Trophoblast cell (in vitro differentiated cells and primary cell): Measurements from ENCODE around the gene PPARGC1A.
A peak's percentile ranks its signal among the peaks of the same experiment; 100 is the strongest.

Experiments
- DNase-seq, 2 donors: peaks; one replicate each; pipeline ENCODE4 v3.0.0-alpha.2; 2016
- H2AFZ ChIP-seq: 2 replicates; pipeline ENCODE4 v1.6.1; 2013; ENCODE audit warnings: low read length, moderate library complexity, mild to moderate bottlenecking; ENCODE audit not compliant: insufficient read depth, poor library complexity
- H2AK5ac ChIP-seq: 2 replicates; pipeline ENCODE4 v1.6.1; 2013; ENCODE audit warnings: mild to moderate bottlenecking, low read length
- H2BK120ac ChIP-seq: 2 replicates; pipeline ENCODE4 v1.6.1; 2013; ENCODE audit warnings: low read length, mild to moderate bottlenecking, moderate library complexity; ENCODE audit not compliant: insufficient read depth, poor library complexity
- H2BK12ac ChIP-seq: 2 replicates; pipeline ENCODE4 v1.6.1; 2013; ENCODE audit warnings: mild to moderate bottlenecking, low read length, moderate library complexity
- H2BK5ac ChIP-seq: 2 replicates; pipeline ENCODE4 v1.6.1; 2013; ENCODE audit warnings: low read length, low read depth, moderate library complexity, mild to moderate bottlenecking; ENCODE audit not compliant: poor library complexity
- H3K14ac ChIP-seq: 2 replicates; pipeline ENCODE4 v1.6.1; 2013; ENCODE audit warnings: mild to moderate bottlenecking, low read length
- H3K18ac ChIP-seq: 2 replicates; pipeline ENCODE4 v1.6.1; 2013; ENCODE audit warnings: mild to moderate bottlenecking, low read length
- H3K23ac ChIP-seq: 2 replicates; pipeline ENCODE4 v1.6.1; 2013; ENCODE audit warnings: low read length
- H3K27ac ChIP-seq: 2 replicates; pipeline ENCODE4 v1.5.1; 2013; ENCODE audit warnings: low read depth, mild to moderate bottlenecking, inconsistent platforms, low read length, moderate library complexity
- H3K27me3 ChIP-seq: 2 replicates; pipeline ENCODE4 v1.6.1; 2013; ENCODE audit warnings: inconsistent platforms, mild to moderate bottlenecking, low read length, moderate library complexity; ENCODE audit not compliant: insufficient read depth
- H3K36me3 ChIP-seq, 2 experiments: 1 replicate in 1 of 2; 2 replicates in 1 of 2; pipeline ENCODE4 v1.6.1; 2013; ENCODE audit warnings: low read length in 2 of 2, mild to moderate bottlenecking in 2 of 2, moderate library complexity in 1 of 2; ENCODE audit not compliant: insufficient read depth in 2 of 2, control insufficient read depth in 1 of 2
- H3K4ac ChIP-seq: 2 replicates; pipeline ENCODE4 v1.6.1; 2013; ENCODE audit warnings: low read depth, mild to moderate bottlenecking, low read length, moderate library complexity
- H3K4me1 ChIP-seq, 2 experiments: 1 replicate in 1 of 2; 2 replicates in 1 of 2; pipeline ENCODE4 v1.6.1; 2013; ENCODE audit warnings: low read length in 2 of 2, mild to moderate bottlenecking in 2 of 2, moderate library complexity in 1 of 2; ENCODE audit not compliant: insufficient read depth in 2 of 2, control insufficient read depth in 1 of 2
- H3K4me2 ChIP-seq: 2 replicates; pipeline ENCODE4 v1.6.1; 2013; ENCODE audit warnings: inconsistent platforms, mild to moderate bottlenecking, low read length, moderate library complexity
- H3K4me3 ChIP-seq: 2 replicates; pipeline ENCODE4 v1.5.1; 2013; ENCODE audit warnings: mild to moderate bottlenecking, low read depth, low read length, inconsistent platforms
- H3K79me1 ChIP-seq: one replicate; pipeline ENCODE4 v1.6.1; 2013; ENCODE audit warnings: low read length
- H3K79me2 ChIP-seq: 2 replicates; pipeline ENCODE4 v1.6.1; 2013; ENCODE audit warnings: low read length, mild to moderate bottlenecking; ENCODE audit not compliant: control insufficient read depth, insufficient read depth, poor library complexity
- H3K9ac ChIP-seq: 2 replicates; pipeline ENCODE4 v1.6.1; 2013; ENCODE audit warnings: mild to moderate bottlenecking, low read length
- H3K9me3 ChIP-seq: 2 replicates; pipeline ENCODE4 v1.6.1; 2013; ENCODE audit warnings: low read depth, mild to moderate bottlenecking, control low read depth, inconsistent platforms, low read length; ENCODE audit not compliant: insufficient read depth
- H4K12ac ChIP-seq: 2 replicates; pipeline ENCODE4 v1.6.1; 2013; ENCODE audit warnings: low read depth, mild to moderate bottlenecking, low read length, moderate library complexity
- H4K8ac ChIP-seq: 2 replicates; pipeline ENCODE4 v1.6.1; 2013; ENCODE audit warnings: low read depth, mild to moderate bottlenecking, low read length, moderate library complexity
- H4K91ac ChIP-seq: one replicate; pipeline ENCODE4 v1.6.1; 2013; ENCODE audit warnings: low read depth, mild to moderate bottlenecking, low read length, moderate library complexity
- WGBS: extraction: QIAGEN DNeasy Blood & Tissue Kit; methylation state at CpG from one replicate; pipeline ENCODE4 v1.1.7; 2013; ENCODE audit warnings: missing lambda C conversion rate; ENCODE audit not compliant: insufficient read length, insufficient coverage; ENCODE audit errors: extremely low coverage; 5-methylcytosine and 5-hydroxymethylcytosine counted together

PPARGC1A gene

DNA sequence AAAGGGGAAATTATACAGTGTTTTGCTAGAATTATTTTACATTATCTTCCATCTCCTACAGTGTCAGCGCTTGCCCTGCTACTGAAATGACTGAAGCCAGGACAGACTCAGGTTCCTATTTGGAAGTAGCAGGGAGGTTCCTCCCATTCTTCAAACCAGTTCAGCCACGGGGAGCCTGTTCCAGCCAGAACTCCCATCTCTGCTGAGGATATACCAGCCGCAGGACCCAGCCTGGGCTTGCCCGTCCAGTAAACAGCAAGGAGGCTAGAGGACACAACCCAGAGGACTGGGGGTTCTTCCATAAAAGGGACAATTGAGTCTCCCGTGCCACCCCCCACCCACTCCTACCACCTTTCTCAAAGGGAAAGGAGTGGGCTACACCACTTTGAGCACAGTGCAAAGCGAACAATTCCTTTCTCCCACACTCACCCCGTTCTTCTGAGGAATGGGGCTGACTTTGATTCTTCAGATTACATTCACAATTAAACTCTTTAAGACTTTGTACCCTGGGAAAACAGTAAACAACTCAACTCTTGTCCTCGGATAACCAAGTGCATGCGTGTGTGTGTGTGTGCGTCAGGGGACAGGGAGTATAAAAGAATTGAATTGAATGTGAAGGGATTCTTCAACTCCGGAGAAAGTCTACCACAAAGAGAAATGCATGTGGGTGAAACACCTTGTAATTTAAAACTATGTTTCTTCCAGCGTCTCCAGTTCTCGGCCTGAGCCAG lies 31.0 kb upstream of the PPARGC1A start:
- H4K8ac ChIP-seq: peak overlapping the region; percentile 54
- H2BK12ac ChIP-seq: peak overlapping the region; percentile 63
- H3K9me3 ChIP-seq: no peaks in the 10 kb centered on the region
- no peak overlapping the region for H4K12ac ChIP-seq
- H3K79me1 ChIP-seq: peaks cover 4% of the 10 kb centered on the region
- no peak for DNase-seq
- H2AFZ ChIP-seq: no peak overlapping the region
- WGBS: no CpG with 5 or more reads among the region's 13 CpGs
- H2BK5ac ChIP-seq: peak overlapping the region; percentile 76
- H3K4me2 ChIP-seq: no peak overlapping the region
- H4K91ac ChIP-seq: peak overlapping the region; percentile 86
- peak overlapping the region; percentile 28 for H3K14ac ChIP-seq
- H2AK5ac ChIP-seq: no peak overlapping the region
- no peak overlapping the region for H3K9ac ChIP-seq
- H3K27ac ChIP-seq: peak overlapping the region; percentile 61
- H3K79me2 ChIP-seq: no peaks in the 10 kb centered on the region
- no peak overlapping the region for H3K4me3 ChIP-seq
- H2BK120ac ChIP-seq: peak overlapping the region; percentile 78
- H3K27me3 ChIP-seq: no peaks in the 10 kb centered on the region
- peaks cover 5 to 12% of the 10 kb centered on the region in 2 experiments for H3K4me1 ChIP-seq
- no peak overlapping the region for H3K4ac ChIP-seq
- no peaks in the 10 kb centered on the region for H3K36me3 ChIP-seq
- H3K23ac ChIP-seq: no peak overlapping the region
- H3K18ac ChIP-seq: no peak overlapping the region

DNA sequence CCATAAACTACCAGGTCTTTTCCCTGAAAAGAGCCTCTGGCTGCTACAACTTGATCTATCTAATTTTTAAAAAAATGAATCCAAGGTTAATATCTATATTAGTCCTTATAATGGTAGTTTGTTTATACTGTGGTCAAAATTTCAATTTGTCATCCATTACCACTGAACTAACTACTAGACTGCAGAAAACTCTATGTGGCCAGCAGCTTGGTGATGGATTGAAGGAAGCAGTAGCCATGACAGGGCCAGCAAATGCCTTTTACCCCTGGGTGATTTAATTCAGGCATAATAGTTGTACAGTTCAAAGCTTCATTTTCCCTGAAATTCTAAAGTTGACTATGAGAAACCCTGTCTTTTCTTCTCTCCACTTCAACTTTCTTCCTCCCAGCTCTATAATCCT lies 30.4 kb upstream of the PPARGC1A start:
- H2BK120ac ChIP-seq: no peak overlapping the region
- no peaks in the 10 kb centered on the region for H3K9me3 ChIP-seq
- no peaks in the 10 kb centered on the region for H3K36me3 ChIP-seq
- no peak overlapping the region for H3K18ac ChIP-seq
- H4K12ac ChIP-seq: no peak overlapping the region
- H2AFZ ChIP-seq: no peak overlapping the region
- no peak overlapping the region for H3K14ac ChIP-seq
- no peak overlapping the region for H2BK12ac ChIP-seq
- H3K4me1 ChIP-seq: peaks cover 5 to 12% of the 10 kb centered on the region in 2 experiments
- peaks cover 4% of the 10 kb centered on the region for H3K79me1 ChIP-seq
- no peak overlapping the region for H3K4me3 ChIP-seq
- peak overlapping the region; percentile 61 for H3K27ac ChIP-seq
- H3K27me3 ChIP-seq: no peaks in the 10 kb centered on the region
- H4K91ac ChIP-seq: no peak overlapping the region
- DNase-seq: no peak
- H3K4me2 ChIP-seq: no peak overlapping the region
- H3K23ac ChIP-seq: no peak overlapping the region
- no peak overlapping the region for H3K4ac ChIP-seq
- no peak overlapping the region for H3K9ac ChIP-seq
- H2AK5ac ChIP-seq: no peak overlapping the region
- no peak overlapping the region for H4K8ac ChIP-seq
- H3K79me2 ChIP-seq: no peaks in the 10 kb centered on the region
- H2BK5ac ChIP-seq: no peak overlapping the region

DNA sequence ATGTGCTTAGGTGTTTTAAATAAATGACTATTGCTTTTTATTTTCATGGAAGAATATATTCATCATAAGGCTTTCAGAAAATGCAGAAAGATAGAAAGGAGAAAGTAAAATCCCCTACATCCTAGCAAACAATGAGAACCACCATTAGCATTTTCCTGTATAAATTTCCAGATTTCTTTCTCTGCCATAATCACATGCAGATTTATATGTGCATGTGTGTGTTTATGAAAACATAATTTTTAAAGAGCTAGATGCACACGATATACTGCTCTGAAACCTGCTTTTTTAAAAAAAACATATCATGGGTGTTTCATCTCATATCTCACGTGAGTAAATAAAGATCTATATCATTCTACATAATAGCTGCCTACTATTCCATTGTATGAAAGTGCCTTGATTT lies 26.4 kb upstream of the PPARGC1A start:
- peaks cover 4% of the 10 kb centered on the region for H3K79me1 ChIP-seq
- H3K4me1 ChIP-seq: peaks cover 3 to 8% of the 10 kb centered on the region in 2 experiments
- no peak overlapping the region for H3K9ac ChIP-seq
- H3K18ac ChIP-seq: no peak overlapping the region
- H3K4me2 ChIP-seq: no peak overlapping the region
- WGBS: no CpG with 5 or more reads among the region's 2 CpGs
- H2AK5ac ChIP-seq: no peak overlapping the region
- H4K91ac ChIP-seq: no peak overlapping the region
- no peaks in the 10 kb centered on the region for H3K79me2 ChIP-seq
- no peak overlapping the region for H3K4ac ChIP-seq
- no peak overlapping the region for H2BK12ac ChIP-seq
- no peak overlapping the region for H4K12ac ChIP-seq
- H3K9me3 ChIP-seq: no peaks in the 10 kb centered on the region
- no peak overlapping the region for H3K4me3 ChIP-seq
- no peak overlapping the region for H3K14ac ChIP-seq
- H2BK120ac ChIP-seq: no peak overlapping the region
- no peak overlapping the region for H2AFZ ChIP-seq
- H3K36me3 ChIP-seq: no peaks in the 10 kb centered on the region
- no peak for DNase-seq
- no peaks in the 10 kb centered on the region for H3K27me3 ChIP-seq
- no peak overlapping the region for H4K8ac ChIP-seq
- no peak overlapping the region for H3K23ac ChIP-seq
- H3K27ac ChIP-seq: no peak overlapping the region
- H2BK5ac ChIP-seq: no peak overlapping the region

DNA sequence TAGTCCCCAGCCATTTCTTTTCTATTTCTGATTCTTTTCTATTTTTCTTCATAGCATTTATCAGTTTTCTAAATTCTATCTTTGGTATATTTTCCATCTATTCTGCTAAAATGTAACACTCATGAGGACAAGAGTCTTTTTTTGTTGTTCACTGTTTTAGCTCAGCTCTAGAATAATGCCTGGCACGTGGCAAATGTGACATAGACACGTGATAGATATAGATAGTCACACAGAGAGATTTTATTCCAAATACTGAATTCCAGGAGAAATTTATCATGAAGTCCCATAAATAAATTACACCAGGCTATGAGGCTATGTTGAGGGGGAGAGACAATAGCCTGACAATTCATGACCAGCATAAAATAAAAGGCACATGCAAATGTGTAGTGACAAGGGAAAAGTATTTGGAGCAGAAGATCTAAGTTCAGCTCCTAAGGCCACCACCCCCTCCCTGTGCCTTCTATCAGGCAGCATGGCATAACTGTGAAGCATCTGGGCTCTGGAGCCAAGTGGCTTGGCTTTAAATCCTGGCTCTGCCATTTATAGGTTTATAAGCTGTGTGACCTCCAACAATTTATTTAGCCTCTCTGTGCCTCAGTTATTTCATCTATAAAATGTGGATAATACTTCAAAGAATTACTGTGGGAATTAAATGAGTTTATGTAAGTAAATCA lies 25.7 kb upstream of the PPARGC1A start:
- H4K8ac ChIP-seq: no peak overlapping the region
- H3K18ac ChIP-seq: no peak overlapping the region
- DNase-seq: no peak
- no peaks in the 10 kb centered on the region for H3K36me3 ChIP-seq
- no peak overlapping the region for H2AK5ac ChIP-seq
- no peak overlapping the region for H4K12ac ChIP-seq
- H2BK12ac ChIP-seq: no peak overlapping the region
- no peak overlapping the region for H2BK5ac ChIP-seq
- no peak overlapping the region for H2BK120ac ChIP-seq
- no peaks in the 10 kb centered on the region for H3K27me3 ChIP-seq
- no peak overlapping the region for H3K23ac ChIP-seq
- H3K4me1 ChIP-seq: peaks cover 0 to 2% of the 10 kb centered on the region in 2 experiments
- no peak overlapping the region for H3K27ac ChIP-seq
- no peaks in the 10 kb centered on the region for H3K79me1 ChIP-seq
- H3K79me2 ChIP-seq: no peaks in the 10 kb centered on the region
- no peak overlapping the region for H3K4me2 ChIP-seq
- H2AFZ ChIP-seq: no peak overlapping the region
- no peak overlapping the region for H3K4me3 ChIP-seq
- WGBS: no CpG with 5 or more reads among the region's 2 CpGs
- H3K9me3 ChIP-seq: no peaks in the 10 kb centered on the region
- no peak overlapping the region for H3K4ac ChIP-seq
- no peak overlapping the region for H3K14ac ChIP-seq
- no peak overlapping the region for H3K9ac ChIP-seq
- no peak overlapping the region for H4K91ac ChIP-seq
